OCI-LY3 (cell line): ENCODE measurements around the gene DPP6.

Experiments used
- H2AFZ ChIP-seq: fragments of 200-600, 300-600 bp; shearing (Covaris generic); 2 replicates; pipeline ENCODE4 v1.6.0; 2014; ENCODE audit warnings: antibody characterized with exemption, low read depth, low read length
- H3K27ac ChIP-seq: fragments of 200-600, 300-600 bp; sonication (generic); 2 replicates; pipeline ENCODE4 v1.5.1; 2014; ENCODE audit warnings: mild to moderate bottlenecking, low read length, moderate library complexity, mixed read lengths
- H3K27me3 ChIP-seq: fragments of 200-600, 300-600 bp; sonication (generic); 2 replicates; pipeline ENCODE4 v1.6.1; 2014; ENCODE audit warnings: low read depth, low read length, mixed read lengths
- H3K36me3 ChIP-seq: fragments of 200-600, 300-600 bp; sonication (generic); replicated peaks from 2 replicates; pipeline ENCODE3; 2014; ENCODE audit warnings: low read depth, low read length, mixed read lengths
- H3K4me1 ChIP-seq: fragments of 300-600, 200-600 bp; sonication (generic); 2 replicates; pipeline ENCODE4 v1.6.1; 2014; ENCODE audit warnings: low read length, mixed read lengths
- H3K4me2 ChIP-seq: fragments of 200-600, 300-600 bp; sonication (generic); 2 replicates; pipeline ENCODE4 v1.6.1; 2014; ENCODE audit warnings: low read length, mixed read lengths
- H3K4me3 ChIP-seq: fragments of 300-600, 200-600 bp; sonication (generic); 2 replicates; pipeline ENCODE4 v1.5.1; 2014; ENCODE audit warnings: antibody characterized with exemption, mild to moderate bottlenecking, low read length, moderate library complexity
- H3K79me2 ChIP-seq: fragments of 300-600, 200-600 bp; shearing (Covaris generic); 2 replicates; pipeline ENCODE4 v1.6.1; 2014; ENCODE audit warnings: mild to moderate bottlenecking, low read length, mixed read lengths
- H3K9ac ChIP-seq: fragments of 300-600, 200-600 bp; shearing (Covaris generic); 2 replicates; pipeline ENCODE4 v1.6.0; 2014; ENCODE audit warnings: mild to moderate bottlenecking, low read length, moderate library complexity
- H3K9me3 ChIP-seq: fragments of 200-600, 300-600 bp; shearing (Covaris generic); 2 replicates; pipeline ENCODE4 v1.6.1; 2014; ENCODE audit warnings: low read length, mixed read lengths; ENCODE audit not compliant: insufficient read depth
- H4K20me1 ChIP-seq: fragments of 200-600, 300-600 bp; sonication (generic); 2 replicates; pipeline ENCODE4 v1.6.1; 2016; ENCODE audit warnings: low read length, mixed read lengths; ENCODE audit not compliant: insufficient read depth
- CTCF ChIP-seq: fragments of 200-600, 300-600 bp; sonication (generic); IDR thresholded peaks from 2 replicates; pipeline ENCODE4 v1.5.1; 2014; ENCODE audit warnings: antibody characterized with exemption, low read length, low read depth
- EZH2phosphoT487 ChIP-seq: fragments of 200-600 bp; shearing (Covaris generic); IDR thresholded peaks from 2 replicates; pipeline ENCODE4 v1.6.1; 2018; ENCODE audit warnings: antibody characterized with exemption, mixed run types, low read depth

DPP6 gene

DNA sequence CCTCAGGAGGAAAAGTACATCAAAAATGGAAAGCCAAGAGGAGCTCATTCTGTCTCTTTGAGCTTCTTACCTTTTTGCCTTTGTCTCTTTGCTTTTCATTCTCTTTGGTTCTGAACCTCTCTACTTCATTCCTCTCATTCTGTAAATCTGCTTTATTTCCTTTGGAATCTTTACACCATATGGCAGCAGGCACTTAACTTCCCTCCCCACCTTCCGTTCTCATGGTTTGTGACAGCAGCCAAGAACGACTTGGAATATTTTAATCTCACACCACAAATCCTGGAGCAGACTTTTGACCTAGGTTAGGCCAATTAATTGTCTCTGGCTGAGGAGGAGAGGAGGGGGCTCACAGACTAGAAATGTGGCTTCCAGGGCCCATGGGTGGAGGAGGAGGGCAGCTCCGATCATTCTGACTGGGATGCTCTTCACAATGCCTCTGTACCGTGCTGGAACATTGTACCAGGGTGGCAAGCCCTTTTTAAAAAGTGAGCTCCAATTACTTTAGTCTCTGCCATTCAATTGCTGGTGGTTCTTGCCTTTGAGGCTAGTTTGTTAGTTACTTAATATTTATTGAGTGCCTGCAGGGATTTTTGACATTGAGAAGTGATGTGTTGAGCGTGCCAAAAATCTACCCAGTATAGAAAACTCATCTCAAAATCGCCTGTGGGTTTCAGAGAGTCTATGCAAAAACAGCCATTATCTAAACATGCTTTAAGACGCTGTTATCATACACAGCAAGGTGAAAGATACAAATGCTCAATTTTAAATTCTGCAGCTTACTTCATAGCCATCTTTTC is 386.6 kb downstream of the DPP6 start:
- Histone ChIP-seq H3K27ac (no peak overlapping the region), H2AFZ (no peak overlapping the region), H3K9ac (no peak overlapping the region), H3K27me3 (no peaks in the 10 kb centered on the region), H3K36me3 (no peaks in the 10 kb centered on the region), H3K9me3 (no peaks in the 10 kb centered on the region), H3K4me3 (no peak overlapping the region), H3K4me2 (no peak overlapping the region), H3K4me1 (no peaks in the 10 kb centered on the region), H4K20me1 (no peaks in the 10 kb centered on the region), H3K79me2 (no peaks in the 10 kb centered on the region)
- TF ChIP-seq EZH2phosphoT487 (no peak), CTCF (no peak)

GRCh38 chr7:154440058-154440457 is 387.9 kb downstream of the DPP6 start:
- Histone ChIP-seq H3K9ac (no peak overlapping the region), H3K36me3 (no peaks in the 10 kb centered on the region), H2AFZ (no peak overlapping the region), H3K4me3 (no peak overlapping the region), H4K20me1 (no peaks in the 10 kb centered on the region), H3K27me3 (no peaks in the 10 kb centered on the region), H3K79me2 (no peaks in the 10 kb centered on the region), H3K27ac (no peak overlapping the region), H3K4me2 (no peak overlapping the region), H3K4me1 (no peaks in the 10 kb centered on the region), H3K9me3 (no peaks in the 10 kb centered on the region)
- no peak for TF ChIP-seq CTCF

DNA sequence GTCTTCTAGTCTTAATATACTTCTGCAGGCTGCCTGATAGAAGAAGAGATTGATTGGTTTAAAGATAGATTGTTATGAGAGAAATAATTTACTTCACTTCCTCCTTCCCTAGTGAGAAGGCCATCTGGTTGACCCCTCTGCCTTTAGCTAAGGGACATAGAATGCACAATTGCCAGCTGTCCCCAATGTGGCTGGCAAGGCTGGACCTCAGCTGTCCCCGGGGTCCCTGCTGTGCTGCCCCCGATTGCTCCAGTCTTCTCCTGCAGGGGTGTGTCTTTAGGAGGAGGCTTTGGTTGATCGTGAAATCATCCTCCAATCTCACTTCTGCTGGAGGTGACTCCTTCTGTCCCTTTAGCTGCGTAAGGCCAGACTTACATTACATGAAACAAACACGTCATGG is 388.5 kb downstream of the DPP6 start:
- no peak overlapping the region for H3K27ac ChIP-seq

GRCh38 chr7:154441811-154442210 is 389.6 kb downstream of the DPP6 start:
- Histone ChIP-seq H4K20me1 (no peaks in the 10 kb centered on the region), H3K27ac (no peak overlapping the region), H3K36me3 (no peaks in the 10 kb centered on the region), H3K9me3 (no peaks in the 10 kb centered on the region), H3K4me3 (no peak overlapping the region), H3K4me2 (no peak overlapping the region), H2AFZ (no peak overlapping the region), H3K4me1 (no peaks in the 10 kb centered on the region), H3K27me3 (no peaks in the 10 kb centered on the region), H3K79me2 (no peaks in the 10 kb centered on the region), H3K9ac (no peak overlapping the region)
- TF ChIP-seq EZH2phosphoT487 (no peak), CTCF (no peak)

More for the DNA sequence above, 388.5 kb downstream of the DPP6 start:
- no peaks in the 10 kb centered on the region for H4K20me1 ChIP-seq
- no peaks in the 10 kb centered on the region for H3K4me1 ChIP-seq
- H3K4me3 ChIP-seq, result no peak overlapping the region
- H3K4me2 ChIP-seq, result no peak overlapping the region
- no peaks in the 10 kb centered on the region for H3K36me3 ChIP-seq
- no peak overlapping the region for H3K9ac ChIP-seq
- TF ChIP-seq EZH2phosphoT487 (no peak), CTCF (no peak)
- H3K27me3 ChIP-seq, result no peaks in the 10 kb centered on the region
- no peaks in the 10 kb centered on the region for H3K9me3 ChIP-seq
- H2AFZ ChIP-seq, result no peak overlapping the region
- H3K79me2 ChIP-seq, result no peaks in the 10 kb centered on the region
